Activated CD4-positive, alpha-beta memory T cell treated with anti-CD3 and anti-CD28 coated beads, Interleukin-2, amount 10 ng/mL, durations not matched to agents 7 days and 5 days (primary cell): ENCODE data around the gene RAB5A. TPM values are rescaled to one million over a fixed set of nuclear protein-coding genes. Genes with fewer than 3 reads are reported as not detected.

Experiments used
- CTCF ChIA-PET: fragments of 350-600 bp; sonication (Branson Sonifier 250); formaldehyde crosslinking; loops from one replicate; lab custom pipeline; 2021; ENCODE audit warnings: antibody characterized with exemption, inconsistent platforms; lab: Charles Lee
- POLR2A ChIA-PET: fragments of 350-600 bp; sonication (Branson Sonifier 250); formaldehyde crosslinking; loops from one replicate; lab custom pipeline; 2021; ENCODE audit warnings: antibody characterized with exemption; lab: Charles Lee
- DNase-seq: peaks from one replicate; pipeline ENCODE4 v3.0.0-alpha.2; 2020
- H3K27ac Mint-ChIP-seq: one replicate; pipeline ENCODE4 v1.8.0; 2021; ENCODE audit warnings: mild to moderate bottlenecking, mixed read lengths
- H3K27me3 Mint-ChIP-seq: one replicate; pipeline ENCODE4 v1.8.0; 2021; ENCODE audit warnings: mixed read lengths
- H3K36me3 Mint-ChIP-seq: one replicate; pipeline ENCODE4 v1.8.0; 2021; ENCODE audit warnings: low read depth, mixed read lengths
- H3K4me1 Mint-ChIP-seq: one replicate; pipeline ENCODE4 v1.8.0; 2021; ENCODE audit warnings: mixed read lengths
- H3K4me3 Mint-ChIP-seq: one replicate; pipeline ENCODE4 v1.8.0; 2021; ENCODE audit warnings: mild to moderate bottlenecking, mixed read lengths
- H3K9me3 Mint-ChIP-seq: one replicate; pipeline ENCODE4 v1.8.0; 2021; ENCODE audit warnings: mixed read lengths
- total RNA-seq, 2 experiments: library from RNA; stranded (reverse); gene quantifications; one replicate each; pipeline ENCODE4 v1.2.3, GENCODE V29; 2021

Gene RAB5A
- total RNA-seq, 2 experiments from 2014 or later, result 60.0 to 64.5 TPM

DNA sequence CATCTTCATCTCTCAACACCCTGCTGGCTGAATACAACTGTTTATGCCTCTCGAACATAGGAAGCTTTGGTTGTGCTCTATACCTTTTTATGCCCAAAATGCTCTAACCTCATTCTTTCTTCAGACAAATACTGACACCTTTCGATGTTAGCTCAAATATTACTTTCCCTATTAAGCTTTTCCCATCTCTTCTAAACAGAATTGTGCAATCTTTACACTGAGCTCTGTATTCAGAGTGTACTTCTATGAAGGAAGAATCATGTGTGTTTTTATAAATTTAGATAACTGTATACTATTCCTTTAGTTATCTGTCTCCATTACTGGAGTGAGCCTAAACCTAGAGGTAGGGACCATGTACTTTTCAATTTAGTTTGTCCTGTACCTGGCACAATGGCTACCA is 14.5 kb upstream of the RAB5A start:
- H3K4me1 Mint-ChIP-seq, result peaks cover 35% of the 10 kb centered on the region
- H3K4me3 Mint-ChIP-seq, result no peak overlapping the region
- no peaks in the 10 kb centered on the region for H3K9me3 Mint-ChIP-seq
- DNase-seq, result no peak
- H3K36me3 Mint-ChIP-seq, result no peaks in the 10 kb centered on the region
- H3K27ac Mint-ChIP-seq, result no peak overlapping the region
- POLR2A ChIA-PET, result interaction anchor here (1.3 kb wide), 2 partner anchors 17 to 253 kb away, joined by 3 read pairs; partner anchors contain the start of gene SGO1
- CTCF ChIA-PET, result no interaction called here
- peaks cover 21% of the 10 kb centered on the region for H3K27me3 Mint-ChIP-seq

DNA sequence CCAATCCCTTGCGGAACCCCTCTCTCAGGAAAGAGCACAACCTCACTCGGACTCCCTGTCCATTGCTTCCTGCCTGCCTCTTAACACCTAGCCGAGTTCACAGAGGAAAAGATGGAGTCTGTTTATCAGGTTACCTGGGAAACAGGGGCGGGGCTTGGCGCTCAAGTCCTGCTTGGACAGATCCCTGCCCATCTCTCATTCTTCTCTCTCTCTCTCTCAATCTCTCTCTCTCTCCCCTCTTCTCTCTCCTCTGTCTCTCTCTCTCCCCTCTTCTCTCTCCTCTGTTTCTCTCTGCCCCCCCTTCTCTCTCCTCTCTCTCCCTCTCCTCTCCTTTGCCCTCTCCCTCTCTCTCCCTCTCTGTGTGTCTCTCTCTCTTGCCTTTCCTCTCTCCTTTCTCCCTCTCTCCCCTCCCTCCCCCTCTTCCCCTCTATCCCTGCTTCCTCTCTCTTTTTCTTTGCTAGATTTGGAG is 12.8 kb upstream of the RAB5A start, which contains the start of gene EFHB:
Gene EFHB (minus strand): TSS at position 120 of the 469 bp plus-strand sequence. CDS start 199 bp downstream, outside the sequence.
- peaks cover 21% of the 10 kb centered on the region for H3K27me3 Mint-ChIP-seq
- peak; percentile 21 for DNase-seq

DNA sequence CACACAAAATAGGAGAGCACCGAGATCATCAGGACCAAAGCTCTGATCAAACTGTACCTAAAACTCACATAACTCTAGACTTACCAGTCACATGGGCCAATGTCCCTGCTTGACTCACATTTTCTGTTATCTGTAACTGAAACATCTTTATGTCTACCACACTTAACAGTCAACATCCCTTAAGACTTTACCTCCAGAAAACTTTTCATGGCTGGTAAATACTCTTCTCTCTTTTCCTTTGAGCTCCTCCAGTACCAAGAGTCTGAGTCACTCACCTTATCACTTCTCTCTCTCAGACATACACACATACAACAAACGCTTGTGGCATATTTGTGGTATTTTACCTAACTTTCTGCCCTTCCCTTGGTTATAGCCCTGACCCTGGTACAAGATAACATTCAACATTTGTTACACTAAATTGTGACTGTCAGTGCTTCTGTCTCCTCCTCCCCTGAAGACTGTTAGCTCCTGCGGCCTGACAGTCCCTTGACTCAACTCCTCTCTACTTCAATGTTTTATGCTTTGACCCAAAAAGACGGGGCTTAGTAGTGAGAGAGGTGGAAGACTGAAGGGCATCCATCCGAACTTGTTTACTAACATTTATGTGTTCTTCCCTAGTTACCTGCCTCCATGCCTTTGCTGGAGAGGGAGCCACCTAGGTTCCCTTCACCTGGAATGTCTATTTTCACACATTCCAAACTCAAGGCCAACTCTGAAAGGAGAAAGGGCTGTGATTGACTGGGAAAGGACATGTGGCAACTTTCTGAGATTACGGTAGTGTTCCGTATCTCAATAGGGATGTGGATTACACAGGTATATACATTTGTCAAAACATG is 9.2 kb upstream of the RAB5A start:
- POLR2A ChIA-PET, result interaction anchor here (1.2 to 1.6 kb wide), 3 partner anchors 11 to 248 kb away, joined by 3 to 6 read pairs (median 5); partner anchors contain the start of genes KAT2B and SGO1
- H3K36me3 Mint-ChIP-seq, result no peaks in the 10 kb centered on the region
- H3K27ac Mint-ChIP-seq, result peak overlapping the region; percentile 61
- H3K4me3 Mint-ChIP-seq, result no peak overlapping the region
- H3K27me3 Mint-ChIP-seq, result peaks cover 17% of the 10 kb centered on the region
- peaks cover 26% of the 10 kb centered on the region for H3K4me1 Mint-ChIP-seq
- no peaks in the 10 kb centered on the region for H3K9me3 Mint-ChIP-seq
- no peak for DNase-seq
- CTCF ChIA-PET, result interaction anchor here (0.8 kb wide), 1 partner anchor 8 kb away, joined by 3 read pairs; no protein-coding TSS in a partner anchor

More for the DNA sequence above, 12.8 kb upstream of the RAB5A start, which contains the start of gene EFHB:
- ChIA-PET CTCF (no interaction called here), POLR2A (no interaction called here)
- Mint-ChIP-seq H3K9me3 (no peaks in the 10 kb centered on the region), H3K27ac (no peak within 1 kb of the TSS), H3K4me3 (no peak within 1 kb of the TSS), H3K4me1 (peaks cover 43% of the 10 kb centered on the region), H3K36me3 (no peaks in the 10 kb centered on the region)

DNA sequence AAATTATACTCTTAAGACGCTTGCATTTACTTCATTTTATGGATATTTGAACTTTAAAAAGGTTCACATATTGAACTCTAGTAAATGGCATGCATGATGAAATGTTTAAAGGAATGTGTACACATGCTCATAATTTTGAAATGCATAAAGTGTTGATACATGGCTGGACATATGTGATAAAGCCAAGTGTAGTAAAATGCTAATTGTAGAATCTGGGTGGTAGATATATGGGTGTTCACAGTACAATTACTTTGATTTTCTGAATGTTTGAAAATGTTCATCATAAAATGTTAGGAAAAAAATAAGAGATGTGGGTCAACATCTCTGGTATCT is 8.6 kb upstream of the RAB5A start:
- H3K27ac Mint-ChIP-seq, result no peak overlapping the region
- ChIA-PET CTCF (no interaction called here), POLR2A (interaction anchor here (1.2 to 1.6 kb wide), 3 partner anchors 11 to 247 kb away, joined by 3 to 6 read pairs (median 5); partner anchors contain the start of genes KAT2B and SGO1)
- no peak overlapping the region for H3K4me3 Mint-ChIP-seq
- H3K27me3 Mint-ChIP-seq, result peaks cover 12% of the 10 kb centered on the region
- H3K9me3 Mint-ChIP-seq, result no peaks in the 10 kb centered on the region
- H3K4me1 Mint-ChIP-seq, result peaks cover 22% of the 10 kb centered on the region
- DNase-seq, result no peak
- H3K36me3 Mint-ChIP-seq, result no peaks in the 10 kb centered on the region

DNA sequence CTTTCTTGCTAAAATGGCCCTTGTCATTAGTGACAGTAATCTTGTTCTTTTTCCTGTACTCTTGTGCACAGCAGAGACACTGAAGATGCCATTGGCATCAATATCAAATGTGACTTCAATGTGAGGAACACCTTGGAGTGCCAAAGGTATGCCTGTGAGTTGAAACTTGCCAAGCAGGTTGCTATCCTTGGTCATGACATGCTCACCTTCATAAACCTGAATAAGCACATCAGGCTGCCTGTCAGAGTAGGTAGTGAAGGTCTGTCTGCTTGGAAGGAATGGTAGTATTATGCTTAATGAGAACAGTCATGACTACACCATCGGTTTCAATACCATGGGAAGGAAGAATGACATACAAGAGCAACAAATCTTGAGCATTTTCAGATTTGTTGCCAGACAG is 6.3 kb upstream of the RAB5A start:
- no peaks in the 10 kb centered on the region for H3K9me3 Mint-ChIP-seq
- H3K4me3 Mint-ChIP-seq, result no peak overlapping the region
- POLR2A ChIA-PET, result no interaction called here
- no peak overlapping the region for H3K27ac Mint-ChIP-seq
- no peaks in the 10 kb centered on the region for H3K27me3 Mint-ChIP-seq
- DNase-seq, result no peak
- peaks cover 18% of the 10 kb centered on the region for H3K4me1 Mint-ChIP-seq
- CTCF ChIA-PET, result no interaction called here
- no peaks in the 10 kb centered on the region for H3K36me3 Mint-ChIP-seq

DNA sequence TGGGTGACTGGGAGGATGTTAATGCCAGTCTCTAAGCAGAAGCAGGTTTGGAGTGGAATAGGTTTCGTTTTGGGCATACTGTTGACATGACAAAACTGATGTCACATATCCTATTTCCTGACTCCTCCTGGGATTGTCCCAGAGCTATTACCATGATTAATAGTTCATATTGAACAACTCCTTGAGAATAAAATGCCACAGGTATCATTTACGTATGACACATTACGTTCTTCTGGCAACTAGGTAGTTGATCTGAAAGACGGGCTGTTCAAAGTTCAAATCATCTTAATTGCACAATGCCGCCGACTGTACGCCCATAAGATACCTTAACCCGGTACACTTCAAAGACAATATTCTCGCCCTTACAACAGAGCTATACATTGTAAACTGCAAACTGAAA is 1.4 kb upstream of the RAB5A start:
- ChIA-PET POLR2A (interaction anchor here (0.7 to 1.8 kb wide), 5 partner anchors 93 to 241 kb away, joined by 3 to 8 read pairs (median 4); no protein-coding TSS in a partner anchor), CTCF (interaction anchor here (1.0 to 1.2 kb wide), 2 partner anchors 8 to 96 kb away, joined by 3 to 4 read pairs; no protein-coding TSS in a partner anchor)
- peaks cover 26% of the 10 kb centered on the region for H3K36me3 Mint-ChIP-seq
- H3K4me1 Mint-ChIP-seq, result peaks cover 29% of the 10 kb centered on the region
- peak overlapping the region; percentile 51 for H3K27ac Mint-ChIP-seq
- H3K27me3 Mint-ChIP-seq, result no peaks in the 10 kb centered on the region
- DNase-seq, result no peak
- no peaks in the 10 kb centered on the region for H3K9me3 Mint-ChIP-seq
- H3K4me3 Mint-ChIP-seq, result peak overlapping the region; percentile 89

DNA sequence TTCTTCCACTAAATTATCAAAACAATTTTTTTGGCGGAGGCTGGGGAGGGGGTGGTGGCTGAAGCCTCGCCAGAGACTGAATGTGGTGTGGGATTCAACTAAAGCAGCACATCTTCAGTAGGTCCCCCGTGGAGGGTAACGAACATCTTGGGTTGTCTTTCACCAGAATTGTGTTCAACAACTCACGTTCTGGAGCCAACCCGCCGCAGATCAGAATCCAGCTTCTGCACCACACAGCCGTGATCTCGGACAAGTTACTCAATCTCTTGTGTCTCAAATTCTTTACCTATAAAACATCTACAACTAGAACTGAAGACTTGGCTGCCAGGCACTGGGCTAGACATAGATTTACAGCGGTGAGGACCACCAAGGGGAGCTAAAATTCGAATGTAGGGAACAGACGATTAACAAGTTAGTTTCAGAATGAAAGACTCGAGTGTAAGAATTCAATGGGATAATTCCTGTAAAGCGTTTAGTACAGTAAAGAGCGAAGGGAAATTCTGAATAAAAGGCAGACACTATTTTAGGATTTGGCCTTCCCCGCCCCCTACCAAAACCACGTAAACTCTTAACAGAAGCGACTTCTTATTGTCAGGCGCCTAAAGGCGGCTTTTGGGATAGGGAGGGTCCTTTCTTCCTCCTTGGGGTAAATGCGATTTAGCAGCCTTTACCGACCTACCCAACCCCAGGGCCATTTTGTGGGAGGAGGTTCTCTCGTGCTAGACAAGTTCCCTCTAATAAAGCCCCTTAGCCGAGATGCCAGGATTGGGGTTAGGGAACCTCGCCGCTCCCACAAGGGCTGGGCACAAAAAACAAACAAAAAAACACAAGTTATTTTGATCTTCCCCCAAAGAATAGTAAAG is 697 bp upstream of the RAB5A start:
- Mint-ChIP-seq H3K36me3 (peaks cover 30% of the 10 kb centered on the region), H3K4me1 (peaks cover 34% of the 10 kb centered on the region), H3K27ac (peak overlapping the region; percentile 99), H3K9me3 (no peaks in the 10 kb centered on the region), H3K27me3 (no peaks in the 10 kb centered on the region), H3K4me3 (peak overlapping the region; percentile 89)
- CTCF ChIA-PET, result interaction anchor here (1.0 to 1.2 kb wide), 2 partner anchors 9 to 95 kb away, joined by 3 to 4 read pairs; no protein-coding TSS in a partner anchor
- POLR2A ChIA-PET, result interaction anchor here (0.7 to 1.8 kb wide), 5 partner anchors 92 to 240 kb away, joined by 3 to 8 read pairs (median 4); no protein-coding TSS in a partner anchor
- no peak for DNase-seq

DNA sequence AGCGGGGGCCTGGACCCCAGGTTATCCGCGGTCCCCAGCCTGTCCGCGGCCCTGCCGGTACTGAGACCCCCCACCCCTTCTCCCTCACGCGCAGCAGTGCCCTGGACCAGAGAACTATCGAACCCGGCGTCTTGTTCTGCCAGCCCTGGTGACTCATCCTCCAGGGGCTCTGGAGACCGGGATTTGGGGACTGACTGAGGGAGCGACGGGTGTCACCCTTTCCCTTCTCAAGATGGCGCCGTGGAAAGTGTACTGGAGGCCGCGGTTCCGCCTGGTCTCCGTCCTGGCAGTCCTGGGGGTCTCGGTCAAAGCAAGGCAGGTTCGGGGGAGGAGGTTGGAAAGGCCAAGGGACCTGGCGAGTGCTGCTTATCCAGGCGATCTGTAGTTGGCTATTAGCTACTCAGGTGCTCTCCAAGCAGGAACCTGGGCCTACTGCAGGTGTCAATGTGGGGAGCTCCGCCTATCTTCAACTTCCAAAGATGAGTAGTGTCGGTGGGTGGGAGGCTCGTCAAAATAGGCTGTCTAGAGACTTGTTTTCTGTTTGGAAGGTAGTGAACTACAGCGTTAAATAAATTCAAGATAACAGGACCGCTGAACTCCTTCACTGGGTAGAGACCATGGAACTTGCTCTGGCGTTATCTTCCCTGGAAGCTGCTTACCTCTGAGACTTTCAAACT is 790 bp downstream of the RAB5A start:
- no peaks in the 10 kb centered on the region for H3K9me3 Mint-ChIP-seq
- H3K4me1 Mint-ChIP-seq, result peaks cover 44% of the 10 kb centered on the region
- H3K36me3 Mint-ChIP-seq, result peaks cover 37% of the 10 kb centered on the region
- H3K27ac Mint-ChIP-seq, result peak overlapping the region; percentile 99
- peak; percentile 56 for DNase-seq
- H3K4me3 Mint-ChIP-seq, result peak overlapping the region; percentile 89
- no peaks in the 10 kb centered on the region for H3K27me3 Mint-ChIP-seq
- ChIA-PET POLR2A (interaction anchor here (0.8 to 4.7 kb wide), 13 partner anchors 9 to 238 kb away, joined by 3 to 47 read pairs (median 5); partner anchors contain the start of genes KAT2B and SGO1), CTCF (interaction anchor here (0.9 to 1.1 kb wide), 5 partner anchors 92 to 293 kb away, joined by 3 to 5 read pairs (median 3); partner anchors contain the start of genes KAT2B and SGO1)

DNA sequence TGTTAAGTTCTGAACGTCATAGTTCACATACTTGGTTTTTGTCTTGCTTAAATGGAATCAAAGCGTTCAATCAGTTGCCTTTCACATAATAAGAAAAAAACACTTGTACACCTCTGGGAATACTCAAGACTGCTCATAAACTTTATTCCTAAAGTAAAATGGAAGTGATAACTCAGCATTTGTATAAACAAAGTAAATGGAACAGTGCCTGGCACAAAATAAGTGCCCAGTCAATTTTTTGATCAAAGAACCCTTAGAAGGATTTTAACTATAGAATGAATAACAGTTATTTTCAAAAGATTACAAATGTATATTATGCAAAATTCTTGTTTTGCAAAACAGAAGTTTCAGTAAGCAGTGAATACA is 1.3 kb downstream of the RAB5A start:
- H3K36me3 Mint-ChIP-seq, result peaks cover 37% of the 10 kb centered on the region
- peaks cover 45% of the 10 kb centered on the region for H3K4me1 Mint-ChIP-seq
- POLR2A ChIA-PET, result interaction anchor here (0.8 to 4.7 kb wide), 13 partner anchors 9 to 238 kb away, joined by 3 to 47 read pairs (median 5); partner anchors contain the start of genes KAT2B and SGO1
- no peaks in the 10 kb centered on the region for H3K27me3 Mint-ChIP-seq
- H3K9me3 Mint-ChIP-seq, result no peaks in the 10 kb centered on the region
- H3K4me3 Mint-ChIP-seq, result peak overlapping the region; percentile 89
- peak overlapping the region; percentile 99 for H3K27ac Mint-ChIP-seq
- no peak for DNase-seq
- CTCF ChIA-PET, result interaction anchor here (0.9 to 1.1 kb wide), 5 partner anchors 92 to 292 kb away, joined by 3 to 5 read pairs (median 3); partner anchors contain the start of genes KAT2B and SGO1

DNA sequence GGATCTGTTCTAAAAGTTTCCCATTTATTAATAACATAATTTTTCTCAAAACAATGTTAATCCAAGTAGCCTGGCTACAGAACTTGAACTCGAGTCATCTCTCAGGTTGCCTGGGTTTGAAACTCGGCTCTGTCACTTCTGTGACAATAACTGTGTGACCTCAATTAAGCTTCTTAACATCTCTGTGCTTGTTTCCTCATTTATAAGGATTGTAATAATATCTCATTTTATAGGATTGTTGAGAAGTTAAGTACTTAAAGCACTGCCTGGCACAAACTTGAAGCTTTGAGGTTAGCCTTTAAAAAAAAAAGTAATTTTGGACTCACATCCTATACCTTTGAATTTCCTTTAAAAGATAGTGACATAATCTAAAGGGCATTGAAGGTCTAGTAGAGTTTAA is 3.4 kb downstream of the RAB5A start:
- Mint-ChIP-seq H3K4me1 (peaks cover 51% of the 10 kb centered on the region), H3K4me3 (no peak overlapping the region)

DNA sequence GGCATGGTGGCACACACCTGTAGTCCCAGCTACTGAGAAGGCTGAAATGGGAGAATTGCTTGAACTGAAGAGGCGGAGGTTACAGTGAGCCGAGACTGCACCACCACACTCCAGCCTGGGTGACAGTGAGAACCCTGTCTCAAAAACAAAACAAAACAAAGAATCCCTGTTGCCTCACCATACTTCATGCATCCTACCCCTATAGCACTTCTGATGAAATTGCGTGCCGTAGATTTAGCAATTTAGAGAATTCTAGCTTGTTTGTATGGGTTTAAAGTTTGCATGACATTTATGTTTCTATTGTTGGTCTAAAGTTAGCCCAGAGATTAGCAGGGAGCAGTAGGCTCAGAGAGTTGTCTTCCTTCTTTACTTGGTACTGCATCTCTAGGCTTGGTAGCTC is 7.8 kb downstream of the RAB5A start:
- Mint-ChIP-seq H3K36me3 (peaks cover 47% of the 10 kb centered on the region), H3K27me3 (no peaks in the 10 kb centered on the region), H3K9me3 (no peaks in the 10 kb centered on the region), H3K27ac (no peak overlapping the region), H3K4me3 (no peak overlapping the region), H3K4me1 (peaks cover 44% of the 10 kb centered on the region)
- CTCF ChIA-PET, result no interaction called here
- DNase-seq, result no peak
- POLR2A ChIA-PET, result no interaction called here

More for the DNA sequence above, 3.4 kb downstream of the RAB5A start:
- ChIA-PET POLR2A (interaction anchor here (1.2 to 4.7 kb wide), 3 partner anchors 18 to 236 kb away, joined by 3 to 47 read pairs (median 4); partner anchors contain the start of gene SGO1), CTCF (no interaction called here)
- Mint-ChIP-seq H3K27ac (no peak overlapping the region), H3K27me3 (no peaks in the 10 kb centered on the region), H3K9me3 (no peaks in the 10 kb centered on the region), H3K36me3 (peaks cover 52% of the 10 kb centered on the region)
- DNase-seq, result no peak
